ENCODE measurements around the gene KLF1.
A peak's percentile ranks its signal among the peaks of the same experiment; 100 is the strongest.

Gene KLF1

DNA sequence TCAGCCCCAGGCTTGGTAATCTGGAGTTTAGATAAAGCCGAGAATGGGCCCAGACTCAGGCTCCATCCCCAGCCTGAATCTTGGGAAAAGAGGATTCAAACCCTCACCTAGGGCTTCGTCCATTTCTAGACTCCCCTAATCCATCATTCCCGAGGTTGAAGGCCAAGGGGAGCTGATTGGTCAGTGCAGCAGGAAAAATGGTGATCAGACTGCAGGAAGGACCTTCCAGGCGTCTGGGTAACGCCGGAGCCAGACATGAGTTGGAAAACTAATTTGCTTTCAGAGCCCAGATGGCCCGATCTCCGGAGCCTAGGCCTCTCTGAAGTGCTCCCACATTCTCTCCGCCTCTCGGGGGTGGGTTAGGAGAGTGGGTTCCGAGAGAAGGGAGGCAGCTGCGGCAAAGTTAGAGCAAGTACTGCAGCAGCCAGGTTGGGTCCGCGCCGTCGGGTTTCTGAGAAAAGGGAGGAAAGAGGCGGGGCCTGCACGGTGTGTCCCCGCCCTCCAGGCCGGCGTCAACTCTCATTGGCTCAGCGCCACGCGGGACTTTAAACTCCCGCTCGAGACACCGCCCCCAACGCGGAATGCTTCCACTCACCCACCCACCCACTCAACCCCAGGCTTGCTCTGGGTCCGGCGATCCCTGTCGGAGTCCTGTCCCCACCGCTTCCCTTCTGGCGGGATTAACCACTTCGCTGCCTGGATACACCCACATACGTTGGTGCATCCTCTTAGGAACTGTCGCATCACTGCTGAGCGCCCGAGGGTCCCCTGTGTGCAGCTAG is 51.8 kb downstream of the KLF1 start:
- peak; percentile 53 for DNase-seq

- no peak for DNase-seq
Measured at GRCh38 chr19:12834566-12834943, 52.4 kb downstream of the KLF1 start, which contains the start of gene RTBDN. RTBDN (minus strand) TSS chr19:12834579; CDS start chr19:12829979, 4,600 bp downstream.

All from NCI-H1436 (cell line).